ENCODE results near the gene JPH3.

JPH3 gene

DNA sequence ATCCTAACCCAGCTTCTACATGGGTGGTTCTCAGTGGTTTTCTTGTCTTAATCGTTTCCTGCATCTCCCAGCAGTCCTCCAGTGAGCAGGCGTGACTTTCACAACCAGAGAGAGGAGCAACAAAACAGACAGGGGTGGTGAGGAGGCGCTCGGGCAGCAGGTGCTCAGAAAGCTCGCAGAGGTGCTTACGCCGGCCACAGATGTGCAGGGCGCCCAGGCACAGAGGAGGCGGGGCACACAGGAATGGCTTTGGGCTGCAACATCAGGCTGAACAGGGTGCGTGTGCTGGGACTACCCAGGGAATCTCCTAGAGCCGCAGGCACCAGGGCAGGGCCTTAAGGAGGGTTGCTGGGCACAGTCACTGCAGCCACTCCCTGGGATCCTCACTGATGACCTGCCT is 130.9 kb downstream of the JPH3 start:
- Histone ChIP-seq H3K9me3 (ENCODE audit: insufficient read depth, low read length) (no peaks in the 10 kb centered on the region), H3K9ac (ENCODE audit: insufficient read length, low read depth) (no peak overlapping the region), H3K27me3 (ENCODE audit: insufficient read depth, insufficient read length) (no peaks in the 10 kb centered on the region), H3K4me3 (ENCODE audit: insufficient read length, low read depth) (no peak overlapping the region), H3K4me1 (ENCODE audit: insufficient read depth, insufficient read length) (peaks cover 4% of the 10 kb centered on the region), H3K36me3 (ENCODE audit: insufficient read depth, insufficient read length, low read length) (peaks cover 56% of the 10 kb centered on the region)
- TF ChIP-seq ZNF274 (IDR thresholded peaks at IDR 0.05; ENCODE audit: low read depth, low read length), result no peak
- no peak for TF ChIP-seq SUZ12 (IDR thresholded peaks at IDR 0.05; ENCODE audit: extremely low read depth, insufficient read depth, insufficient read length)
- no peak for TF ChIP-seq YY1 (IDR thresholded peaks at IDR 0.05; ENCODE audit: insufficient read depth, insufficient read length)
- DNase-seq (ENCODE audit: low read depth, low spot score), result no peak

DNA sequence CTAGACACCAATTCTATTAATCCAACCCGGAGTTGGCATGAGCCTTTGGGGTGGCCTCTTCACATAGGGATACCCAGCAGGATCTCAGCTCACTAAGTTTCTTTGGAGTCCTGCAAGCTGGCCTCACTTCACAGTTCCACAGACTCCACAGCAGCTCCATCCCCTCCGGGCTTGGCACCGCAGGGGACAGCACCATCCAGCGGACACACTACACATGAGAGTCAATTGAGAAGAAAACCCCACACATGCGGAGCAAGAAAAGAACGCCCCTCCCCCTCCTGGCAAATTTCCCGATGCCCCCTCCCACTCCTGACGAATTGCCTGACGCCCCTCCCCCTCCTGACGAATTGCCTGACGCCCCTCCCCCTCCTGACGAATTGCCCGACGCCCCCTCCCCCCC is 132.3 kb downstream of the JPH3 start:
- H3K4me1 ChIP-seq (ENCODE audit: insufficient read depth, insufficient read length), result peaks cover 4% of the 10 kb centered on the region
- H3K9ac ChIP-seq (ENCODE audit: insufficient read length, low read depth), result no peak overlapping the region
- H3K36me3 ChIP-seq (ENCODE audit: insufficient read depth, insufficient read length, low read length), result peaks cover 49% of the 10 kb centered on the region
- no peak for DNase-seq (ENCODE audit: low read depth, low spot score)
- H3K27me3 ChIP-seq (ENCODE audit: insufficient read depth, insufficient read length), result no peaks in the 10 kb centered on the region
- no peak overlapping the region for H3K4me3 ChIP-seq (ENCODE audit: insufficient read length, low read depth)
- H3K9me3 ChIP-seq (ENCODE audit: insufficient read depth, low read length), result no peaks in the 10 kb centered on the region
- no peak for TF ChIP-seq YY1 (IDR thresholded peaks at IDR 0.05; ENCODE audit: insufficient read depth, insufficient read length)
- TF ChIP-seq ZNF274 (IDR thresholded peaks at IDR 0.05; ENCODE audit: low read depth, low read length), result no peak
- no peak for TF ChIP-seq SUZ12 (IDR thresholded peaks at IDR 0.05; ENCODE audit: extremely low read depth, insufficient read depth, insufficient read length)

DNA sequence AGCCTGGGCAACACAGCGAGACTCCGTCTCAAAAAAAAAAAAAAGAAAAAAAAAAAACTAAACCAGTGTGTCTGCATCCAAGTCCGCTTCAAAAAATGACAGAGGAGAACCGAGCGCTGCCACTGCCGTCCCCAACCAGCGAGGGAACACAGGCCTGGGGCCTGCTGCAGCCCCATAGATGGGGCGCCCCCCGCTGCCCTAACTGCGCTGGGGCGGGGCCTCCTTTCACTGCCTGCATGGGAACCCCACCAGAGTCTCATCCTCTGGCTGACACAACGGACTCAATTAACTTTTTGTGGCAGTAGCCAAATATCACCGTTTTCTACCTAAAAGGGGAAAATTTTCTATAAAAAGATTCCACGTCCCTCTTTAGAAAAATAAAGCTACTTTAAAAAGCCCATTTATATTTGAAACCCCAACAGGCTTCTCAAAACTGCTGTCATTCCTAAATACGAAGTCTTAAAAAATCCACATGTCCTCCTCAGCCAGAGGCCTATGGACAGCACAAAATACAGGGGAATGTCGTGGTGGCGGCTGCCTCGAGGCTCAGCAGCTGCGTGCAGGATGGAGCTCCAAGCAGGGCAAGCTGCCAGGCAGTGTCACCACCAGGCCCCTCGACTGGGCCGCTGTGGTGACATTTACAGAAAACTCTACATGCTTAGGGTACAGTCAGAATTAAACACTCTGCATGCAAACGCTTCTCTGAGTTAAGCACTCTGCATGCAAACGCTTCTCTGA is 133.1 kb downstream of the JPH3 start:
- Histone ChIP-seq H3K27me3 (ENCODE audit: insufficient read depth, insufficient read length) (no peaks in the 10 kb centered on the region), H3K9me3 (ENCODE audit: insufficient read depth, low read length) (no peaks in the 10 kb centered on the region), H3K9ac (ENCODE audit: insufficient read length, low read depth) (no peak overlapping the region), H3K4me1 (ENCODE audit: insufficient read depth, insufficient read length) (peaks cover 4% of the 10 kb centered on the region), H3K36me3 (ENCODE audit: insufficient read depth, insufficient read length, low read length) (peaks cover 51% of the 10 kb centered on the region), H3K4me3 (ENCODE audit: insufficient read length, low read depth) (no peak overlapping the region)
- no peak for DNase-seq (ENCODE audit: low read depth, low spot score)
- TF ChIP-seq YY1 (IDR thresholded peaks at IDR 0.05; ENCODE audit: insufficient read depth, insufficient read length) (no peak), SUZ12 (IDR thresholded peaks at IDR 0.05; ENCODE audit: extremely low read depth, insufficient read depth, insufficient read length) (no peak), ZNF274 (IDR thresholded peaks at IDR 0.05; ENCODE audit: low read depth, low read length) (no peak)

DNA sequence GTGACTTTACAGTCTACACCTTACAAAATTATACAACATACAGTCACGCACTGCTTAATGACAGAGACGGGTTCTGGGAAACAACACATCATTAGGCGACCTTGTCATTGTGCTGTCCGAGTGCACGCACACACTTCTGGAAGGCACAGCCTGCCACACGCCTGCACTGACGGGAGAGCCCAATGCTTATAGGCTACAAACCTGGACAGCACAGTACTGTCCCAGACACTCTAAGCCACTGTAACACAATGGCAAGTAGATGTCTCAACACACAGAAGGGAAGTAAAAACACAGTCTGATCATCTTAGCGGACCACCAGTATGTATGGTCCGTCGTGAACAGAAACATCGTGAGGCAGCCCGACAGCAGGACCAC is 133.7 kb downstream of the JPH3 start:
- no peak for DNase-seq (ENCODE audit: low read depth, low spot score)
- TF ChIP-seq ZNF274 (IDR thresholded peaks at IDR 0.05; ENCODE audit: low read depth, low read length) (no peak), SUZ12 (IDR thresholded peaks at IDR 0.05; ENCODE audit: extremely low read depth, insufficient read depth, insufficient read length) (no peak), YY1 (IDR thresholded peaks at IDR 0.05; ENCODE audit: insufficient read depth, insufficient read length) (no peak)
- Histone ChIP-seq H3K36me3 (ENCODE audit: insufficient read depth, insufficient read length, low read length) (peaks cover 54% of the 10 kb centered on the region), H3K9ac (ENCODE audit: insufficient read length, low read depth) (no peak overlapping the region), H3K4me3 (ENCODE audit: insufficient read length, low read depth) (no peak overlapping the region), H3K27me3 (ENCODE audit: insufficient read depth, insufficient read length) (no peaks in the 10 kb centered on the region), H3K9me3 (ENCODE audit: insufficient read depth, low read length) (no peaks in the 10 kb centered on the region), H3K4me1 (ENCODE audit: insufficient read depth, insufficient read length) (peaks cover 4% of the 10 kb centered on the region)

DNA sequence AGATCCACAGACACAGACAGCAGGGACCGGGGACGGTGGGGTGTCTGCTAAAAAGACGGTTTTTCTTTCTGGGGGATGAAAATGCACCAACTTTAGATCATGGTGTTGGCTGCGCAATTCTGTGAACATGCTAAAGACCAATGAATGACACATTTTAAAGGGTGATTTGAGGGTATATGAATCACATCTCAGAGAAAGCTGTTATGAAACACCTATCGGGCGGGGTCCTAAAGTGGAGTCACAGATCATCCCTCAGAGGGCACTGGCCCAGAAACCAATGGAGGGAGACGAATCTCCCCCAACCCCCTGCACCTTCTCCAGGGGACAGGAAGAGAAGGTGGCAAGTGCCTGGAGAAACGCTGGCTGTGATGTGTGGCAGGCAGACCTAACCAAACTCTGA is 137.5 kb downstream of the JPH3 start:
- no peaks in the 10 kb centered on the region for H3K27me3 ChIP-seq (ENCODE audit: insufficient read depth, insufficient read length)
- DNase-seq (ENCODE audit: low read depth, low spot score), result no peak
- H3K4me1 ChIP-seq (ENCODE audit: insufficient read depth, insufficient read length), result peaks cover 4% of the 10 kb centered on the region
- H3K9ac ChIP-seq (ENCODE audit: insufficient read length, low read depth), result no peak overlapping the region
- no peak overlapping the region for H3K4me3 ChIP-seq (ENCODE audit: insufficient read length, low read depth)
- no peak for TF ChIP-seq ZNF274 (IDR thresholded peaks at IDR 0.05; ENCODE audit: low read depth, low read length)
- no peak for TF ChIP-seq YY1 (IDR thresholded peaks at IDR 0.05; ENCODE audit: insufficient read depth, insufficient read length)
- no peak for TF ChIP-seq SUZ12 (IDR thresholded peaks at IDR 0.05; ENCODE audit: extremely low read depth, insufficient read depth, insufficient read length)
- H3K9me3 ChIP-seq (ENCODE audit: insufficient read depth, low read length), result no peaks in the 10 kb centered on the region
- H3K36me3 ChIP-seq (ENCODE audit: insufficient read depth, insufficient read length, low read length), result peaks cover 57% of the 10 kb centered on the region

DNA sequence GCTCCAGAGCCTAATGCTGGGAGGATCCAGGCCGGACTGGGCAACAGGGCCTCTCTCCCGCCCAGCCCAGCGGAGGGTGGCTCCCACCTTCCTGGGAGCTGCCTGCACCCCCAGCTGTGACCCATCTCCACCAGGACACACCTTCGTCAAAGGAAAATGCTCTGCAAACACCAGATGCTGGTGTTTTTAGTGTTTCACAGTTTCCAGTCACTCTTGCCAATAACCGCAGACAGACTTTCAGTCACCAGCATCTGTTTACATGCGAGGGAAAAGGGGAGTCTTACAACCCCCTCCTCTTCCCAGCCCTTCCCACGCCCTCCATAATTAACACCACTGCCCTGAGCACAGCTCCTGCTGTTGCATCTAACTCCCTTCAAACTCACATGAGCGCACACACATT is 138.1 kb downstream of the JPH3 start:
- Histone ChIP-seq H3K4me1 (ENCODE audit: insufficient read depth, insufficient read length) (peaks cover 4% of the 10 kb centered on the region), H3K9me3 (ENCODE audit: insufficient read depth, low read length) (no peaks in the 10 kb centered on the region), H3K27me3 (ENCODE audit: insufficient read depth, insufficient read length) (no peaks in the 10 kb centered on the region), H3K4me3 (ENCODE audit: insufficient read length, low read depth) (no peak overlapping the region), H3K9ac (ENCODE audit: insufficient read length, low read depth) (no peak overlapping the region), H3K36me3 (ENCODE audit: insufficient read depth, insufficient read length, low read length) (peaks cover 61% of the 10 kb centered on the region)
- TF ChIP-seq SUZ12 (IDR thresholded peaks at IDR 0.05; ENCODE audit: extremely low read depth, insufficient read depth, insufficient read length) (no peak), YY1 (IDR thresholded peaks at IDR 0.05; ENCODE audit: insufficient read depth, insufficient read length) (no peak), ZNF274 (IDR thresholded peaks at IDR 0.05; ENCODE audit: low read depth, low read length) (no peak)
- no peak for DNase-seq (ENCODE audit: low read depth, low spot score)

DNA sequence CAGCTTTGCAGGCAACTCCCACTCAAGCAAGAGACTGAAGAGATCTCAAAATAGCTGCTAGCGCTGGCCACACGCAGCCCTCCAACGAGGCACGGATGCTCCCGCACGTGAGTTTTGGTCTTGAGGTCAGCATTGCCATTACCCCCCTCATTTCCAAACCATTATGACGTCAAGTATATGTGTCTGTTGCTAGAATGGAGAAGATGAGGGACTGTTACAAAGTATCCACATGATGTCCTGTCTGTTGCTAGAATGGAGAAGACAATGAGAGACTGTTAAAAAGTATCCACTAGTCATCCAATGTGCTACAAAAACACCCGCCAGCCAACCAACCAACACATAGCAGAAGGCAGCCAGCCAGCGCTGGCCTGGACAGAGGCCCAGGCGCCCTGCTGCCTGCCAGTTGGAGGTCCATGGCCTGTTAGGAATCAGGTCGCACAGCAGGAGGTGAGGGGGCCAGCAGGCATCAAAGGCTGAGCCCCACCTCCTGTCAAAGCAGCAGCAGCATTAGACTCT is 138.7 kb downstream of the JPH3 start:
- no peaks in the 10 kb centered on the region for H3K9me3 ChIP-seq (ENCODE audit: insufficient read depth, low read length)
- DNase-seq (ENCODE audit: low read depth, low spot score), result no peak
- TF ChIP-seq SUZ12 (IDR thresholded peaks at IDR 0.05; ENCODE audit: extremely low read depth, insufficient read depth, insufficient read length) (no peak), YY1 (IDR thresholded peaks at IDR 0.05; ENCODE audit: insufficient read depth, insufficient read length) (no peak), ZNF274 (IDR thresholded peaks at IDR 0.05; ENCODE audit: low read depth, low read length) (no peak)
- no peaks in the 10 kb centered on the region for H3K4me1 ChIP-seq (ENCODE audit: insufficient read depth, insufficient read length)
- H3K27me3 ChIP-seq (ENCODE audit: insufficient read depth, insufficient read length), result no peaks in the 10 kb centered on the region
- no peak overlapping the region for H3K9ac ChIP-seq (ENCODE audit: insufficient read length, low read depth)
- H3K4me3 ChIP-seq (ENCODE audit: insufficient read length, low read depth), result no peak overlapping the region
- peaks cover 64% of the 10 kb centered on the region for H3K36me3 ChIP-seq (ENCODE audit: insufficient read depth, insufficient read length, low read length)
